HG03521 (cell line): Measurements from ENCODE around the gene UPK3BL1.
"Not testable (repeated sequence)": the region's sequence is repeated elsewhere in the genome, so short reads cannot be mapped to it uniquely, and the experiment has no call there.

Experiments
- ATAC-seq: cut with Tn5 transposase; IDR thresholded peaks from one replicate; pipeline ENCODE4 v1.9.1; 2021; ENCODE audit warnings: mild to moderate bottlenecking, moderate library complexity; ENCODE audit not compliant: unreplicated experiment

The UPK3BL1 gene, protein sequence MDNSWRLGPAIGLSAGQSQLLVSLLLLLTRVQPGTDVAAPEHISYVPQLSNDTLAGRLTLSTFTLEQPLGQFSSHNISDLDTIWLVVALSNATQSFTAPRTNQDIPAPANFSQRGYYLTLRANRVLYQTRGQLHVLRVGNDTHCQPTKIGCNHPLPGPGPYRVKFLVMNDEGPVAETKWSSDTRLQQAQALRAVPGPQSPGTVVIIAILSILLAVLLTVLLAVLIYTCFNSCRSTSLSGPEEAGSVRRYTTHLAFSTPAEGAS

GRCh38 chr7:102642691-102643090 is at the start of gene UPK3BL1:
Gene UPK3BL1, minus strand, starts transcription at chr7:102642791. Its CDS starts 50 bp downstream, at chr7:102642741.
- ATAC-seq, result not testable (repeated sequence)

- not testable (repeated sequence) for ATAC-seq
These were observed 48.0 kb upstream of the UPK3BL1 start for GRCh38 chr7:102690602-102691001.

GRCh38 chr7:102689436-102690282 is 47.1 kb upstream of the UPK3BL1 start:
- peak; percentile 67 for ATAC-seq

DNA sequence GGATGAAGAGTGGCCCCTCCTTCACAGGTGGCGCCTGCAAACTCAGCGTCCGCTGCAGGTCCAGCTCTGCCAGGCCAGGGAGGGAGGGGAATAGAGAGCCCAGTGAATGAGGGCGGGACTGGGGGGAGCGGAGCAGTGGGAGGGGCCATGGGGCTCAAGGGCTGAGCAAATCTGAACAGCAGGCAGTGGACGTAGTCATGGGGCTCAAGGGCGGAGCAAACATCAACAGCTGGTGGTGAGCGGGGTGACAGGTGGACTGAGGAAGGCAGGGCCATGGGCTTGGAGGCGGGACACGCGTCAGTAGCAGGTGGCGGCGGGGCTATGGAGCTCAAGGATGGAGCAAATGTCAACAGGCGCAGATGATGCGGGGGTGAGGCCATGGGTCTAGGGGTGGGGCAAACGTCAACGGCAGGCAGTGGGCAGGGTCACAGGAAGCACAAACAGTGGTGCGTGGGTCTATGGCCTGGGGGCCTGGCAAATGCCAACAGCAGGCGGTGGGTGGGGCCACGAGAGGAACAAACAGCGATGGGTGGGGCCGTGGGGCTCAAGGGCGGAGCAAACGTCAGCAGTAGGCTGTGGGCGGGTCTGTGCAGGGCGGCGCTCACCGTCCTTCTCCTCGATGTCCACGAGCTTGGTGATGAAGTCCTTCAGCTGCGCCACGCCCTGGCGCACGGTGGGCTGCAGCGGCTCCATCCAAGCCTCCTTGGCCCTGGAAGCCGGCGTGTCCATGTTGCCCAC is 45.9 kb upstream of the UPK3BL1 start:
- peak; percentile 66 for ATAC-seq

- ATAC-seq, result not testable (repeated sequence)
These were observed 40.0 kb upstream of the UPK3BL1 start for GRCh38 chr7:102682560-102682959.

DNA sequence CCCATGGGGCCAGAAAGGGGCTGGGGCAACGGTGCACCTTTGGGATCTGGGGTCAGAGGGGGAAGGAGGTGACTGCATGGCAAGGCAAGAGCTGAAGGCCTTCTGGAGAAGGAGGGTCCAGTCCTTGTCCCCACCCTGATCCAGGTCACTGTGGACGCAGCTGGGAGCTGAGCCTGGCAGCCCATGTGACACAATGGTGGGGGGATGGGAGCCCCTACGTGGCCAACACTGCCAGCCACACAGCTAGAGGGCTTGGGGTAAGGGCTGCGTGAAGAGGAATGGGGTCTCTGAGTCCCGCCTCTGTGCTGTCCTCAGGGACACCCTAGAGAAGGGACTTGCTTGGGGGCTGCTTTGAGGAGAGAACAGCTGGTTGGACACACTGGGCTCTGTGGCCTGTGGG is 38.2 kb upstream of the UPK3BL1 start:
- ATAC-seq, result not testable (repeated sequence)

DNA sequence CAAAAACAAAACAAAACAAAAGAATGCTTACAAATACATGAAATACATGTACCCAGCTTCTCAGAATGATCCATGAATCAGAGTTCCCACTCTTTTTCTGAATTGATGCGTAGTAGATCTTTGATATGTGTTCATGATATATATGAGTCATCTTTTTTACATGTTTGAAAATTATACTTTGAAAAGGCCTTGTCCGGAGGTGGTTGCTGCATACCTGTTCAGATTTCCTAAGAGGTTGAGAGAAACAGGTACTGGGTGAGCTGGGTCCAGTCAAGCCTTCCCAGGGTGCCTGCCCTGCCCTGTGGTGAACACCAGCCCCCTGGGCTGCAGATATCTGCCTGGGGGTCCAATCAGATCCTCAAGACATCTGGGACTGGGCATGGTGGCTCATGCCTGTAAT is 33.0 kb upstream of the UPK3BL1 start:
- ATAC-seq, result not testable (repeated sequence)

DNA sequence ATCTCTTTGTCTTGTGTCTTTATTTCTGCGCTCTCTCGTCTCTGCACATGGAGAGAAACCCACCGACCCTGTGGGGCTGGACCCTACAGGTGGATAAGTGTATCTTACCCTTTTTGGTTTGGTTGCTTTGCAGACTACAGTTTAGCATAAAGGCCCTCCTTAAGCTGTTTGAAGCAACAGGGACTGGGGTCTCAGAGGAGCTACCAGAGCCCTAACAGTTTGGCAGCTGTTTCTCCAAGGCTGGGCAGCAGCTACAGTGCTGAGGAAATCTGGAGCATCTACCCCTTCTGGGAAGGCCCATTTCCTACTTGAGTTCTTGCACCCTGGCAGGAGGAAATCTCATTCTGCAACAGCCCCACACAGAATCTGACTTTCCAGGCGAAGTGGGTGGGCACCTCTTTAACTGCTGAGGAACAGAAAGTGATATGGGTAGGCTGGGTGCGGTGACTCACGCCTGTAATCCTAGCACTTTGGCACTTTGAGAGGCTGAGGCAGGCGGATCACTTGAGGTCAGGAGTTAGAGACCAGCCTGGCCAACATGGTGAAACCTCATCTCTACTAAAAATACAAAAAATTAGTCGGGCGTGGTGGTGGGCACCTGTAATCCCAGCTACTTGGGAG is 31.0 kb upstream of the UPK3BL1 start:
- not testable (repeated sequence) for ATAC-seq

DNA sequence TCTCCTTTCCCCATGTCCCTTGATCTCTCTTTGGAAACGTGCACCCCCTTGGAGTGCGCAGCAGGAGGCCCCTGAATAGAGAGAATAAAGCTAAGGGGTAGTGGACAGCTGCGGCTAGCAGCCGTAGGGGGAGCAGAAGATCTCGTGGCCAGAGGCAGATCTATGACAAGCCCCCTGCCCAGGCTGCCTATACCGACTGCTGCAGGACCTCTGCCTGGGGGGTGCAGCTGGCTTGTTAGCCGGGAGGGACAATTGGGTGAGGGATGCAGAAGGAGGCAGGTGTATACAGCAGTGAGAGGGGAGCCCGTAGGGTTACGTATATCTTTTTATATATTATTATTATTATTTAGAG is 29.3 kb upstream of the UPK3BL1 start:
- ATAC-seq, result peak; percentile 12

- peak; percentile 79 for ATAC-seq
These were observed 28.8 kb upstream of the UPK3BL1 start, which contains the start of gene POLR2J2 for GRCh38 chr7:102671166-102671955. Gene POLR2J2, minus strand, starts transcription at chr7:102671663. Its CDS starts 62 bp downstream, at chr7:102671601.

GRCh38 chr7:102667523-102667922 is 24.9 kb upstream of the UPK3BL1 start:
- not testable (repeated sequence) for ATAC-seq

DNA sequence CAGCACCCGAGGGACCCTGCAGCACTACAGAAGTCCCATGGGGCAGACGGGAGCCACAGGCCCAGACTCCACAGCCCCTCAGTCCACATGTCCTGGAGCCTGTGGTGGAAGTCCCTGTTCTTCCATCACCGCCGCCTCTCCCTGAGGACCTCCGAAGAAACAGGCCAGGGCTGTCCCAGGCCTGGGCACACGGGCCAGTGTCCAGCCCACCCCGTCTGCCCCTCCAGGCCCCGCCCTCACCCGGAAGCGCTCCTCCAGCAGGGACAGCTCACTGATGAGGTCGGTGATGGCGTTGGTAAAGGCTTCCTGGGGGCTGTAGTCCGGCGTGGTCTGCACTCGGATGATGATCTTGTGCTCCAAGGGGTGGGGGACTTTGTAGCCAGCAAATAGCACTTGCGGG is 24.3 kb upstream of the UPK3BL1 start:
- ATAC-seq, result not testable (repeated sequence)

DNA sequence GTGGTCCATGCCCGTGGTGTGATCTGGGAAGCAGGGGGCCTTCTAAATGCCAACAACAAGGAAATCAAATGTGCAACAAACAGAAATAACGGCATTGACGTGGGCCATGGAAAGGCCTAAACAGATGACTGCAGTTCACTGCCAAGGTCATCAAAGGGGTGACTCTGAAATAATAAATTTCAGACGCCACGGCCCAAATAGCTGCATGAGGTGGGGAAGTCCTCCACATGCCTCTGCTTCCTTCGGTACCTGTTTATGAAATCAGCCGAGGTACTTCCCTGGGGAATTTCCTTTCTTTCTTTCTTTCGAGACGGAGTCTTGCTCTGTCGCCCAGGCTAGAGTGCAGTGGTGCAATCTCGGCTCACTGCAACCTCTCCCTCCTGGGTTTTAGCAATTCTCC is 22.2 kb upstream of the UPK3BL1 start:
- ATAC-seq, result not testable (repeated sequence)

GRCh38 chr7:102649924-102650323 is 7.3 kb upstream of the UPK3BL1 start, which contains the start of gene SPDYE2B:
Gene SPDYE2B, plus strand, starts transcription at chr7:102650319. Its CDS starts 2,030 bp downstream, at chr7:102652349.
- not testable (repeated sequence) for ATAC-seq

- not testable (repeated sequence) for ATAC-seq
These were observed 5.2 kb upstream of the UPK3BL1 start for GRCh38 chr7:102647813-102648212.

DNA sequence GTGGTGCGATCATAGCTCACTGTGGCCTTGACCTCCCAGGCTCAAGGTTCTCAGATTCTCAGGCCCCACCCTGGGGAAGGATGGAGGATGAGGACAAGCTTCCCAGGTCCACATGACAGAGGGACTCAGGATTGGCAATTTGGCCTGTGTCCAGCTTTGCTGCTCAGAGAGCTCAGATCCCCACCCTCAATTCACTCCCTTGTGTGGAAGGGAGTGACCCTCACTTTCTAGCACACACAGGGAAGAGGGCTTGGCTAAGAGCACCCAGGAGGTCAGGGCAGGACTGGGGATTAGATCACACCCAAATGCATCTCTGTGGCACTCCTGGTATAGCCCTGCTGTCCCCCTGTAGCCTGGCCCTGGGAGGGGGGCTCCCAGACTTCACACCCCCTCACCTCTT is 813 bp upstream of the UPK3BL1 start:
- ATAC-seq, result not testable (repeated sequence)

- not testable (repeated sequence) for ATAC-seq
These were observed 3.7 kb downstream of the UPK3BL1 start for GRCh38 chr7:102638848-102639247.

GRCh38 chr7:102636956-102637355 is 5.6 kb downstream of the UPK3BL1 start:
- ATAC-seq, result not testable (repeated sequence)

GRCh38 chr7:102635354-102635753 is 7.2 kb downstream of the UPK3BL1 start:
- ATAC-seq, result not testable (repeated sequence)

DNA sequence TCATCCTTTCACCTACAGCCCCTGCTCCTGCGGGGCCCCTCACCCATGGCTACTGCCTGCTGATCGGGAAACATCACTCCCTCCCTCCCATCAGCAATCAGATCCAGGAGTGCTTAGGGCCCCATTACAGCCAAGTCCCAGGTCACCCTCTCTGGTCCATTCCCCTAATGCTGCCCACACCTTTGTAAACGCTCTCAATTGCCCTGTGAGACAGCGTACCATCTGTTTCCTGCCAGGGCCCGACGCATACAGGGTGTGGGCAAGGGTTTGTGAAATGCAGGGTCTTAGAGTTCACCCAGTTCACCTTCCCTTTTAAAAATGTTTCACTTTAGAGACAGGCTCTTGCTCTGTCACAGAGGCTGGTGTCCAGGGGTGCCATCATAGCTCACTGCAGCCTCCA is 8.3 kb downstream of the UPK3BL1 start:
- not testable (repeated sequence) for ATAC-seq
